Spinal cord (tissue), 10 donors: ENCODE results near the gene TNIK. TPM values are rescaled to one million over a fixed set of nuclear protein-coding genes. Genes with fewer than 3 reads are reported as not detected.

Experiments
- DNase-seq, 6 donors: peaks; one replicate each; pipeline versions ENCODE4 v3.0.0 to v3.0.0-alpha.2; 2013 to 2015; ENCODE audit warnings: low spot score in 6 of 6, low read depth in 4 of 6
- H3K27ac ChIP-seq: one replicate; pipeline ENCODE4 v1.5.1; 2013; ENCODE audit warnings: low read depth, low read length, control low read depth
- H3K27me3 ChIP-seq: one replicate; pipeline ENCODE4 v1.6.1; 2013; ENCODE audit warnings: low read length; ENCODE audit not compliant: control insufficient read depth, insufficient read depth
- H3K36me3 ChIP-seq: one replicate; pipeline ENCODE4 v1.6.1; 2013; ENCODE audit warnings: low read length; ENCODE audit not compliant: control insufficient read depth, insufficient read depth
- H3K4me1 ChIP-seq: one replicate; pipeline ENCODE4 v1.6.1; 2013; ENCODE audit warnings: low read length; ENCODE audit not compliant: control insufficient read depth, insufficient read depth
- H3K4me3 ChIP-seq: one replicate; pipeline ENCODE4 v1.5.1; 2013; ENCODE audit warnings: low read depth, low read length, control low read depth
- H3K9me3 ChIP-seq: one replicate; pipeline ENCODE4 v1.6.1; 2013; ENCODE audit warnings: low read length; ENCODE audit not compliant: control insufficient read depth, insufficient read depth
- WGBS: methylation state at CpG from one replicate; pipeline ENCODE4 v1.1.5; 2013; ENCODE audit warnings: missing lambda C conversion rate; ENCODE audit not compliant: insufficient coverage; 5-methylcytosine and 5-hydroxymethylcytosine counted together
- polyA plus RNA-seq, 2 donors: library from polyadenylated mRNA; unstranded; fragments of 120-200 nt; gene quantifications; one replicate each; pipeline ENCODE4 v1.2.1, GENCODE V29; 2013; ENCODE audit not compliant: insufficient read length in 2 of 2
- total RNA-seq, 2 donors: library from RNA; depleted of rRNA in 1 of 2; stranded (reverse); fragments of 120-200 nt in 1 of 2; fragments of >200 nt in 1 of 2; gene quantifications; one replicate each; pipeline versions ENCODE4 v1.2.3 to v1.2.4, GENCODE V29; 2013 to 2014
- donor health status: healthy.

Gene TNIK
- total and polyA plus RNA-seq, 4 donors: 38.3 to 105 (median 88.5) TPM

GRCh38 chr3:171460725-171461524 is 720 bp upstream of the TNIK start:
- under 1% methylated on average over 35 of the region's 51 CpGs for WGBS
- H3K27me3 ChIP-seq: no peaks in the 10 kb centered on the region
- H3K4me1 ChIP-seq: peaks cover 19% of the 10 kb centered on the region
- peak overlapping the region; percentile 87 for H3K27ac ChIP-seq
- H3K9me3 ChIP-seq: peaks cover 2% of the 10 kb centered on the region
- no peaks in the 10 kb centered on the region for H3K36me3 ChIP-seq
- DNase-seq: peak in 3 of 6 donors; percentile 48 to 87 (median 80)
- peak overlapping the region; percentile 87 for H3K4me3 ChIP-seq

GRCh38 chr3:171459137-171459941 is 866 bp downstream of the TNIK start:
- H3K27ac ChIP-seq: peak overlapping the region; percentile 87
- WGBS: 0% methylated on average over 25 of the region's 36 CpGs
- DNase-seq: peak; percentile 48 to 93 (median 69)
- peaks cover 20% of the 10 kb centered on the region for H3K4me1 ChIP-seq
- no peaks in the 10 kb centered on the region for H3K27me3 ChIP-seq
- peak overlapping the region; percentile 87 for H3K4me3 ChIP-seq
- no peaks in the 10 kb centered on the region for H3K9me3 ChIP-seq
- H3K36me3 ChIP-seq: no peaks in the 10 kb centered on the region

GRCh38 chr3:171458864-171459136 is 1.4 kb downstream of the TNIK start:
- Histone ChIP-seq H3K4me1 (peaks cover 23% of the 10 kb centered on the region), H3K36me3 (no peaks in the 10 kb centered on the region), H3K27ac (peak overlapping the region; percentile 87), H3K4me3 (peak overlapping the region; percentile 87), H3K27me3 (no peaks in the 10 kb centered on the region), H3K9me3 (no peaks in the 10 kb centered on the region)
- WGBS: no CpG with 5 or more reads among the region's 6 CpGs
- peak in 1 of 6 donors; percentile 56 for DNase-seq

DNA sequence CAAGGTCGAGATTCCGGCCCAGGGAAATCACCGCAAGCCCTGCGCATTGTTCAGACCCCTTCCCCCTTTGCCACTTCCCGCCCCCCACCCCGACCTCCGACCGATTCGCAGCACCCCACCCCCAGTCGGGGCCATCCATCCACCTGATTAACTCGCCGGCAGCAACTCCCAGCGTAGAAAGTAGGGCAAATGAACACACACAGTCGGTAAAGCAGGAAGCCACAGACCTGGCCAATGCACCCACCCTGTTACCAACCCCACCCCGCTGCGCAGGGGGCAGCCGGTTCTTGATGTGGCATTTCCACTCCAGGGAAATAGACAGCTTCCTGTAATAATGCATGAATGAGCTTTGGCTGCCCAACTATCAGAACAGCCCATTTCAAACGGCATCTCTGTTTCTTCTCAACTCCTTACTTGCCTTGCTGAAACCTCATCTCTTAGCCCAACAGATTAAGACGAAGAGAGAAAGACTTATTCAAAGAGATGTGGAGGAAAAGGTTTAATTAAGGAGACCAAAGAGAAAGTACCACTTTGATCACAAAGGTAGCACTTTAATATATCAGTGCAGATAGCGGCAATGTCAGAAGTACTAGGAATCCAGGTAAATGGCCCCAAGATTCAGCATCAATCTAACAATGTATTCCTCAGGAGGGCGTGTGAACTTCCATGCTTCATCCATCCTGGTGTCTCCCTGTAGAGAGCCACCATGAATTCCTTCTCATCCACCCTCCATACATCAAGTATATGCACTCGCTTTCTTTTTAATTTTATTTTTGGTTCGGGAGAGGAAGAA is 1.9 kb downstream of the TNIK start:
- Histone ChIP-seq H3K4me1 (peaks cover 26% of the 10 kb centered on the region), H3K9me3 (no peaks in the 10 kb centered on the region), H3K27ac (peak overlapping the region; percentile 87), H3K36me3 (no peaks in the 10 kb centered on the region), H3K27me3 (no peaks in the 10 kb centered on the region), H3K4me3 (peak overlapping the region; percentile 87)
- WGBS: 0% methylated on average over 7 of the region's 23 CpGs
- peak in 2 of 6 donors; percentile 42 to 66 for DNase-seq

DNA sequence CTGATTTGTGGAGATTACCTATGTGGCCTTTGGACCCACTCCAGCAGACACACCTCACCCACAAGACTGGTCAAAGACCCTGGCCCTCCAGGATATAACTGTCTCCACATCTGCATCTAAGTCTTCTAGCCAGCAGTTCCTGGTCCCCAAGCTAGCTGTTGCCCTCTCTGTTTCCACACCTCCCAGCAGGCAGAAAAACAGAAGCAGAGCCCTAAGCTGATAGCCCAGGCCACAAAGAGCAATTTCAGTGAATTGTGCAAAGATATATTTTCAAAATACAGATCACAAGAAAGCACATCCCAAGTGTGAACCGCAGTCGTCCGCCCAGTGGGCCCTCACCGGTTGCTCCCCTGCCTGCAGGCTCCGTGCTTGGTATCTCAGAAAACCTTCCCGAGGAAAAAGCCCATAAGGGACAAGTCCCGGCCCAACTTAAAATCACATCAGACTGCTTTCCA is 2.6 kb downstream of the TNIK start:
- no peaks in the 10 kb centered on the region for H3K27me3 ChIP-seq
- H3K9me3 ChIP-seq: no peaks in the 10 kb centered on the region
- H3K27ac ChIP-seq: peak overlapping the region; percentile 87
- WGBS: 8% methylated on average over 6 of the region's 7 CpGs
- peaks cover 27% of the 10 kb centered on the region for H3K4me1 ChIP-seq
- H3K4me3 ChIP-seq: peak overlapping the region; percentile 87
- peak in 2 of 6 donors; percentile 24 to 41 for DNase-seq
- no peaks in the 10 kb centered on the region for H3K36me3 ChIP-seq

- Histone ChIP-seq H3K4me1 (peaks cover 32% of the 10 kb centered on the region), H3K27ac (peak overlapping the region; percentile 87)
Observed at GRCh38 chr3:171456765-171457606, 3.2 kb downstream of the TNIK start.

GRCh38 chr3:171455603-171456550 is 4.3 kb downstream of the TNIK start:
- no peak for DNase-seq
- Histone ChIP-seq H3K27ac (no peak overlapping the region), H3K4me3 (no peak overlapping the region), H3K9me3 (no peaks in the 10 kb centered on the region), H3K4me1 (peaks cover 27% of the 10 kb centered on the region), H3K36me3 (no peaks in the 10 kb centered on the region), H3K27me3 (no peaks in the 10 kb centered on the region)
- WGBS: no CpG with 5 or more reads among the region's 5 CpGs

More at GRCh38 chr3:171456765-171457606, 3.2 kb downstream of the TNIK start:
- Histone ChIP-seq H3K36me3 (no peaks in the 10 kb centered on the region), H3K9me3 (no peaks in the 10 kb centered on the region), H3K27me3 (no peaks in the 10 kb centered on the region), H3K4me3 (peak overlapping the region; percentile 87)
- peak in 2 of 6 donors; percentile 43 to 56 for DNase-seq
- WGBS: 4% methylated on average over 3 of the region's 6 CpGs

DNA sequence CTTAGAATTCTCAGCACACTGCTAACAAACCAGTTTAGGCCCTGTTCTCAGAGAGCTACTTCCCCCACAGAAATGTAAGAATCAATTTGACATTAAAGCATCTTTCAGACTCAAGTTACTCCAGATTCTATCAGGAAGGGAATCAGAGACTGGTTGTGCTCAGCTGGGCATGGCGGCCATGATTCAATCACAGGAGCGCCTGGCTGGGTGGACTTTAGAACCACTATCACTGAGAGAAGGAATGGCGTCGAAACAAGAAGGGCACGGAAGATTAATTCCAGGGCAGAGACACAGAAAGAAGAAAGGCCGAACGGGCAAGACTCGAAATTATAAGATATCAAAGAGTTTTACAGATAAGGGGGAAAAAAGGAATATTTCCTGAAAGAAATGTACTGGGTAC is 6.2 kb downstream of the TNIK start:
- Histone ChIP-seq H3K4me1 (peaks cover 20% of the 10 kb centered on the region), H3K27me3 (no peaks in the 10 kb centered on the region), H3K27ac (peak overlapping the region; percentile 16), H3K36me3 (no peaks in the 10 kb centered on the region), H3K9me3 (no peaks in the 10 kb centered on the region), H3K4me3 (no peak overlapping the region)
- DNase-seq: no peak
- 48% methylated on average over 4 of the region's 8 CpGs for WGBS
